Upper lobe of left lung (tissue), 6 donors: Measurements from ENCODE around the gene MDK. TPM values are rescaled to one million over a fixed set of nuclear protein-coding genes. Genes with fewer than 3 reads are reported as not detected.

Experiments used
- ATAC-seq, 2 donors: fragments of 200-7000 bp; cut with Tn5 transposase; one replicate each; pipeline ENCODE4 v1.9.1; 2022; ENCODE audit warnings: mild to moderate bottlenecking in 2 of 2, moderate library complexity in 2 of 2; ENCODE audit not compliant: low FRiP score in 2 of 2
- DNase-seq, 2 donors: peaks; one replicate each; pipeline ENCODE4 v3.0.0-alpha.2; 2019 to 2020
- H3K27ac ChIP-seq, 4 donors: fragments of 200-600 bp; sonication (generic); one replicate each; pipeline ENCODE4 v1.5.1; 2016 to 2019
- H3K27me3 ChIP-seq, 4 donors: fragments of 200-600 bp; sonication (generic); one replicate each; pipeline ENCODE4 v1.5.1; 2017 to 2019
- H3K36me3 ChIP-seq, 4 donors: fragments of 200-600 bp; sonication (generic); one replicate each; pipeline ENCODE4 v1.5.1; 2016 to 2019
- H3K4me1 ChIP-seq, 4 donors: fragments of 200-600 bp; sonication (generic); one replicate each; pipeline ENCODE4 v1.5.1; 2018 to 2019
- H3K4me3 ChIP-seq, 4 donors: fragments of 200-600 bp; sonication (generic); one replicate each; pipeline ENCODE4 v1.5.1; 2017 to 2019; ENCODE audit warnings: mild to moderate bottlenecking in 2 of 4, moderate library complexity in 1 of 4
- H3K9me3 ChIP-seq, 4 donors: fragments of 200-600 bp; sonication (generic); one replicate each; pipeline ENCODE4 v1.5.1; 2018 to 2019
- EP300 ChIP-seq, 4 donors: sonication (generic); formaldehyde crosslinking; IDR thresholded peaks; one replicate each; pipeline ENCODE4 v1.5.1; 2017; ENCODE audit warnings: antibody characterized with exemption in 4 of 4, control low read depth in 2 of 4
- POLR2A ChIP-seq, 4 donors: fragments of 450-650 bp; IDR thresholded peaks; one replicate each; pipeline ENCODE4 v1.5.1; 2016 to 2017; ENCODE audit warnings: antibody characterized with exemption in 4 of 4, mild to moderate bottlenecking in 2 of 4
- POLR2AphosphoS5 ChIP-seq, 2 donors: sonication (generic); formaldehyde crosslinking; IDR thresholded peaks; one replicate each; pipeline ENCODE4 v1.5.1; 2017; ENCODE audit warnings: antibody characterized with exemption in 2 of 2
- WGBS, 2 donors: methylation state at CpG; one replicate each; pipeline ENCODE4 v1.1.5; 2017 to 2018; 5-methylcytosine and 5-hydroxymethylcytosine counted together
- total RNA-seq, 6 donors: library from RNA; depleted of rRNA in 4 of 6; stranded (reverse); fragments of >200 nt in 4 of 6; gene quantifications; one replicate each; pipeline versions ENCODE4 v1.1.0 to v1.2.1, GENCODE V29; 2016 to 2021
- TF ChIP-seq, protein P1 (sequence below), 6 experiments: fragments of 450-650 bp in 4 of 6; fragments of 200-600 bp in 2 of 6; sonication (generic) in 2 of 6; IDR thresholded peaks; one replicate each; pipeline ENCODE4 v1.5.1; 2016 to 2019; ENCODE audit warnings: antibody characterized with exemption in 6 of 6
- donor health status: DM: no; HTN: no; CAD: no; lungs with moderate emphysema.
- donor health status: DM: no; HTN: yes; CAD: no; lungs with severe emphysema.

MDK gene
- total RNA-seq, 6 donors from 2014 or later: 14.3 to 44.8 (median 34.1) TPM; not detected in 1

- 93% methylated on average over 3 of the region's 3 CpGs for WGBS, 2 donors
- DNase-seq (no peak), ATAC-seq (no peak)
- no peak overlapping the region for H3K4me3 ChIP-seq
- no peak for TF ChIP-seq POLR2AphosphoS5 (IDR thresholded peaks at IDR 0.05)
- TF ChIP-seq, protein P1, sequence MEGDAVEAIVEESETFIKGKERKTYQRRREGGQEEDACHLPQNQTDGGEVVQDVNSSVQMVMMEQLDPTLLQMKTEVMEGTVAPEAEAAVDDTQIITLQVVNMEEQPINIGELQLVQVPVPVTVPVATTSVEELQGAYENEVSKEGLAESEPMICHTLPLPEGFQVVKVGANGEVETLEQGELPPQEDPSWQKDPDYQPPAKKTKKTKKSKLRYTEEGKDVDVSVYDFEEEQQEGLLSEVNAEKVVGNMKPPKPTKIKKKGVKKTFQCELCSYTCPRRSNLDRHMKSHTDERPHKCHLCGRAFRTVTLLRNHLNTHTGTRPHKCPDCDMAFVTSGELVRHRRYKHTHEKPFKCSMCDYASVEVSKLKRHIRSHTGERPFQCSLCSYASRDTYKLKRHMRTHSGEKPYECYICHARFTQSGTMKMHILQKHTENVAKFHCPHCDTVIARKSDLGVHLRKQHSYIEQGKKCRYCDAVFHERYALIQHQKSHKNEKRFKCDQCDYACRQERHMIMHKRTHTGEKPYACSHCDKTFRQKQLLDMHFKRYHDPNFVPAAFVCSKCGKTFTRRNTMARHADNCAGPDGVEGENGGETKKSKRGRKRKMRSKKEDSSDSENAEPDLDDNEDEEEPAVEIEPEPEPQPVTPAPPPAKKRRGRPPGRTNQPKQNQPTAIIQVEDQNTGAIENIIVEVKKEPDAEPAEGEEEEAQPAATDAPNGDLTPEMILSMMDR (IDR thresholded peaks at IDR 0.05): no peak
- TF ChIP-seq POLR2A (IDR thresholded peaks at IDR 0.05): no peak
- no peak for TF ChIP-seq EP300 (IDR thresholded peaks at IDR 0.05)
- no peak overlapping the region for H3K27ac ChIP-seq
- peaks cover 28 to 60% (median 43%) of the 10 kb centered on the region in 4 donors for H3K4me1 ChIP-seq
- no peaks in the 10 kb centered on the region for H3K36me3 ChIP-seq
- H3K27me3 ChIP-seq: peaks cover 2 to 18% (median 8%) of the 10 kb centered on the region in 4 donors
- H3K9me3 ChIP-seq: no peaks in the 10 kb centered on the region
Observed at GRCh38 chr11:46334211-46334610, 47.3 kb upstream of the MDK start.

- Histone ChIP-seq H3K9me3 (no peaks in the 10 kb centered on the region), H3K36me3 (no peaks in the 10 kb centered on the region), H3K27me3 (peaks cover 2 to 18% (median 8%) of the 10 kb centered on the region in 4 donors), H3K4me3 (no peak overlapping the region), H3K27ac (no peak overlapping the region), H3K4me1 (peaks cover 38 to 70% (median 54%) of the 10 kb centered on the region in 4 donors)
- TF ChIP-seq EP300 (IDR thresholded peaks at IDR 0.05) (no peak), POLR2A (IDR thresholded peaks at IDR 0.05) (no peak)
- TF ChIP-seq, protein P1 (IDR thresholded peaks at IDR 0.05): no peak
- DNase-seq (no peak), ATAC-seq (no peak)
- WGBS, 2 donors: 93 to 98% methylated on average over 6 of the region's 6 CpGs
Observed at GRCh38 chr11:46335271-46335670, 46.2 kb upstream of the MDK start.

- 88 to 93% methylated on average over 11 of the region's 11 CpGs for WGBS, 2 donors
- no peaks in the 10 kb centered on the region for H3K9me3 ChIP-seq
- H3K27ac ChIP-seq: no peak overlapping the region
- H3K4me1 ChIP-seq: peaks cover 45 to 69% (median 57%) of the 10 kb centered on the region in 4 donors
- ATAC-seq: no peak
- DNase-seq: no peak
- TF ChIP-seq EP300 (IDR thresholded peaks at IDR 0.05): no peak
- no peak for TF ChIP-seq POLR2A (IDR thresholded peaks at IDR 0.05)
- H3K36me3 ChIP-seq: no peaks in the 10 kb centered on the region
- H3K4me3 ChIP-seq: no peak overlapping the region
- H3K27me3 ChIP-seq: peaks cover 2 to 18% (median 8%) of the 10 kb centered on the region in 4 donors
Observed at GRCh38 chr11:46335890-46336562, 45.4 kb upstream of the MDK start.

DNA sequence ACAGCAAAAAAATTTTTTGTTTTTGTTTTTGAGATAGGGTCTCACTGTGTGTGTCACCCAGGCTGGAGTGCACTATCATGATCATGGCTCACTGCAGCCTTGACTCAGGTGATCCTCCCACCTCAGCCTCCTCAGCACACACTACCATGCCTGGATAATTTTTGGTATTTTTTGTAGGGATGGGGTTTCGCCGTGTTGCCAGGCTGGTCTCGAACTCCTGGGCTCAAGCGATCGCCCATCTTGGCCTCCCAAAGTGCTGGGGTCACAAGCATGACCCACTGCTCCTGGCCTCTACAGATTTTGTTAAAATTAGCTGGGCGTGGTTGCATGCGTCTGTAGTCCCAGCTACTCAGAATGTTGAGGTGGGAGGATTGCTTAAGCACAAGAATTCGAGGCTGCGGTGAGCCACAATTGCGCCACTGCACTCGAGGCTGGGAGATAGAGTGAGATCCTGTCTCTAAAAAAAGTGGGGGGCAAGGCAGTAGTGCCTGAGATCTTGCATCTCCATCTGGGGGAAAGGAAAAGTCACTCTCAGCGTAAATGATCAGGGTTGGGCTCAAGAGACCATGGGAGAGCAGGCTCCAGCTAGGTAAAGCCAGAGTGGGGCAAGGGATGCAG, 44.8 kb upstream of the MDK start:
- no peak for ATAC-seq
- Histone ChIP-seq H3K9me3 (no peaks in the 10 kb centered on the region), H3K27ac (no peak overlapping the region), H3K36me3 (no peaks in the 10 kb centered on the region), H3K27me3 (peaks cover 2 to 18% (median 8%) of the 10 kb centered on the region in 4 donors), H3K4me1 (peaks cover 47 to 73% (median 59%) of the 10 kb centered on the region in 4 donors), H3K4me3 (no peak overlapping the region)
- DNase-seq: peak in 1 of 2 donors; percentile 83
- WGBS, 2 donors: 76 to 80% methylated on average over 9 to 12 of the region's 12 CpGs
- TF ChIP-seq POLR2A (IDR thresholded peaks at IDR 0.05): no peak
- TF ChIP-seq, protein P1 (IDR thresholded peaks at IDR 0.05): no peak

GRCh38 chr11:46337626-46338345, 43.7 kb upstream of the MDK start:
- H3K4me1 ChIP-seq: peaks cover 52 to 74% (median 60%) of the 10 kb centered on the region in 4 donors
- no peak overlapping the region for H3K4me3 ChIP-seq
- no peaks in the 10 kb centered on the region for H3K9me3 ChIP-seq
- ATAC-seq (no peak), DNase-seq (no peak)
- no peaks in the 10 kb centered on the region for H3K36me3 ChIP-seq
- peak overlapping the region in 2 of 4 donors; percentile 85 to 90 for H3K27ac ChIP-seq
- peaks cover 0 to 11% (median 3%) of the 10 kb centered on the region in 4 donors for H3K27me3 ChIP-seq
- 84 to 89% methylated on average over 13 of the region's 13 CpGs for WGBS, 2 donors
- TF ChIP-seq EP300 (IDR thresholded peaks at IDR 0.05) (no peak), POLR2A (IDR thresholded peaks at IDR 0.05) (no peak), POLR2AphosphoS5 (IDR thresholded peaks at IDR 0.05) (no peak)
- TF ChIP-seq, protein P1 (IDR thresholded peaks at IDR 0.05): no peak
